ENCODE results near the gene NR2C2. TPM values are rescaled to one million over a fixed set of nuclear protein-coding genes. Genes with fewer than 3 reads are reported as not detected.

Gene NR2C2
- total RNA-seq, 1 donor from 2014 or later, result 23.5 TPM

- no peaks in the 10 kb centered on the region for H3K4me1 ChIP-seq
- intact Hi-C loops (cut with DNase I), result no loop called here
- H3K4me3 ChIP-seq, result no peak overlapping the region
- H3K36me3 ChIP-seq, result peaks cover 65 to 86% of the 10 kb centered on the region in 2 donors
- no peak for TF ChIP-seq CTCF (IDR thresholded peaks at IDR 0.05)
- H3K27ac ChIP-seq, result no peak overlapping the region
- DNase-seq (ENCODE audit: low spot score in 2 of 2), result no peak
- no peaks in the 10 kb centered on the region for H3K27me3 ChIP-seq
- no peaks in the 10 kb centered on the region for H3K9me3 ChIP-seq
Measured at GRCh38 chr3:15043408-15044171, 96.2 kb downstream of the NR2C2 start.

GRCh38 chr3:15044326-15044725 lies 96.9 kb downstream of the NR2C2 start:
- TF ChIP-seq CTCF (IDR thresholded peaks at IDR 0.05), result no peak
- peaks cover 61 to 86% of the 10 kb centered on the region in 2 donors for H3K36me3 ChIP-seq
- H3K4me1 ChIP-seq, result no peaks in the 10 kb centered on the region
- no peaks in the 10 kb centered on the region for H3K27me3 ChIP-seq
- H3K27ac ChIP-seq, result no peak overlapping the region
- no peak overlapping the region for H3K4me3 ChIP-seq
- intact Hi-C loops (cut with DNase I), result no loop called here
- no peaks in the 10 kb centered on the region for H3K9me3 ChIP-seq
- DNase-seq (ENCODE audit: low spot score in 2 of 2), result no peak

GRCh38 chr3:15045667-15046066 lies 98.3 kb downstream of the NR2C2 start:
- intact Hi-C loops (cut with DNase I), result no loop called here
- Histone ChIP-seq H3K36me3 (peaks cover 63 to 89% of the 10 kb centered on the region in 2 donors), H3K4me3 (no peak overlapping the region), H3K27me3 (no peaks in the 10 kb centered on the region), H3K27ac (no peak overlapping the region), H3K9me3 (no peaks in the 10 kb centered on the region), H3K4me1 (no peaks in the 10 kb centered on the region)
- TF ChIP-seq CTCF (IDR thresholded peaks at IDR 0.05), result no peak
- DNase-seq (ENCODE audit: low spot score in 2 of 2), result no peak

- no peak overlapping the region for H3K27ac ChIP-seq
- no peak overlapping the region for H3K4me3 ChIP-seq
- no peak for DNase-seq (ENCODE audit: low spot score in 2 of 2)
- no peaks in the 10 kb centered on the region for H3K4me1 ChIP-seq
- H3K27me3 ChIP-seq, result no peaks in the 10 kb centered on the region
- TF ChIP-seq CTCF (IDR thresholded peaks at IDR 0.05), result no peak
- H3K36me3 ChIP-seq, result peaks cover 53 to 83% of the 10 kb centered on the region in 2 donors
- no peaks in the 10 kb centered on the region for H3K9me3 ChIP-seq
- intact Hi-C loops (cut with DNase I), result no loop called here
Measured at GRCh38 chr3:15049584-15049983, 102.2 kb downstream of the NR2C2 start.

GRCh38 chr3:15050405-15051092 lies 103.2 kb downstream of the NR2C2 start:
- DNase-seq (ENCODE audit: low spot score in 2 of 2), result no peak
- intact Hi-C loops (cut with DNase I), result no loop called here
- no peak for TF ChIP-seq CTCF (IDR thresholded peaks at IDR 0.05)
- no peak overlapping the region for H3K4me3 ChIP-seq
- H3K27ac ChIP-seq, result no peak overlapping the region
- H3K36me3 ChIP-seq, result peaks cover 45 to 75% of the 10 kb centered on the region in 2 donors
- H3K9me3 ChIP-seq, result no peaks in the 10 kb centered on the region
- no peaks in the 10 kb centered on the region for H3K4me1 ChIP-seq
- H3K27me3 ChIP-seq, result no peaks in the 10 kb centered on the region

Data from ascending aorta (tissue), 2 donors.